GM19035 (cell line): ENCODE results near the gene ATCAY.
"Not testable (repeated sequence)": the region's sequence is repeated elsewhere in the genome, so short reads cannot be mapped to it uniquely, and the experiment has no call there.

Experiments used
- ATAC-seq: cut with Tn5 transposase; IDR thresholded peaks from one replicate; pipeline ENCODE4 v1.9.1; 2021; ENCODE audit not compliant: unreplicated experiment

The ATCAY gene

GRCh38 chr19:3855320-3855719, 25.2 kb upstream of the ATCAY start:
- ATAC-seq, result no peak

- ATAC-seq, result no peak
These were observed 23.0 kb upstream of the ATCAY start for GRCh38 chr19:3857449-3858003.

GRCh38 chr19:3860499-3860898, 20.0 kb upstream of the ATCAY start:
- ATAC-seq, result no peak

- ATAC-seq, result no peak
These were observed 17.5 kb upstream of the ATCAY start for GRCh38 chr19:3862826-3863500.

GRCh38 chr19:3863648-3864047, 16.8 kb upstream of the ATCAY start:
- no peak for ATAC-seq

- no peak for ATAC-seq
These were observed 13.4 kb upstream of the ATCAY start for GRCh38 chr19:3866910-3867638.

- ATAC-seq, result no peak
These were observed 12.3 kb upstream of the ATCAY start for GRCh38 chr19:3867971-3868769.

GRCh38 chr19:3868770-3869456, 11.6 kb upstream of the ATCAY start, which contains the start of gene ZFR2:
Gene ZFR2 (minus strand): TSS chr19:3869038. CDS start chr19:3869017, 21 bp downstream.
- ATAC-seq, result no peak

GRCh38 chr19:3873151-3873550, 7.3 kb upstream of the ATCAY start:
- no peak for ATAC-seq

GRCh38 chr19:3874695-3875094, 5.8 kb upstream of the ATCAY start:
- ATAC-seq, result not testable (repeated sequence)

GRCh38 chr19:3879656-3880055, 829 bp upstream of the ATCAY start:
- no peak for ATAC-seq

GRCh38 chr19:3881272-3882040, 971 bp downstream of the ATCAY start:
- ATAC-seq, result no peak

GRCh38 chr19:3882041-3882384, 1.5 kb downstream of the ATCAY start:
- ATAC-seq, result no peak

- ATAC-seq, result no peak
These were observed 10.1 kb downstream of the ATCAY start for GRCh38 chr19:3890591-3890990.

GRCh38 chr19:3893509-3894179, 13.2 kb downstream of the ATCAY start:
- no peak for ATAC-seq

GRCh38 chr19:3894959-3895358, 14.5 kb downstream of the ATCAY start:
- ATAC-seq, result not testable (repeated sequence)

- ATAC-seq, result no peak
These were observed 15.3 kb downstream of the ATCAY start for GRCh38 chr19:3895788-3896187.

GRCh38 chr19:3897936-3898335, 17.5 kb downstream of the ATCAY start:
- ATAC-seq, result no peak

- ATAC-seq, result no peak
These were observed 17.9 kb downstream of the ATCAY start for GRCh38 chr19:3898426-3898825.
